ENCODE measurements around the gene CES3. TPM values are rescaled to one million over a fixed set of nuclear protein-coding genes. Genes with fewer than 3 reads are reported as not detected.

Gene CES3
- total RNA-seq, 1 donor from 2014 or later, result not detected

GRCh38 chr16:66923866-66924265, 37.2 kb upstream of the CES3 start:
- Histone ChIP-seq H3K36me3 (peaks cover 11 to 12% of the 10 kb centered on the region in 2 donors), H3K27ac (peak overlapping the region; percentile 84 to 99), H3K4me1 (peaks cover 28 to 51% of the 10 kb centered on the region in 2 donors), H3K9me3 (no peaks in the 10 kb centered on the region), H3K4me3 (peak overlapping the region; percentile 13 to 93), H3K27me3 (no peaks in the 10 kb centered on the region)
- no peak for DNase-seq (ENCODE audit: low spot score in 2 of 2)
- TF ChIP-seq CTCF (IDR thresholded peaks at IDR 0.05), result no peak
- intact Hi-C loops (cut with DNase I), result loop anchor here (1.0 to 10.0 kb wide), 2 partner anchors 29 to 1021 kb away; partner anchors contain the start of gene LCAT

- peak; percentile 40 to 61 (median 43) for TF ChIP-seq CTCF (IDR thresholded peaks at IDR 0.05)
- DNase-seq (ENCODE audit: low spot score in 2 of 2), result no peak
- Histone ChIP-seq H3K36me3 (peaks cover 11 to 12% of the 10 kb centered on the region in 2 donors), H3K27ac (peak overlapping the region; percentile 84 to 99), H3K9me3 (no peaks in the 10 kb centered on the region), H3K4me1 (peaks cover 28 to 51% of the 10 kb centered on the region in 2 donors), H3K4me3 (peak overlapping the region; percentile 59 to 93), H3K27me3 (no peaks in the 10 kb centered on the region)
- intact Hi-C loops (cut with DNase I), result loop anchor here (1.0 to 10.0 kb wide), 5 partner anchors 10 to 1020 kb away; partner anchors contain the start of genes CIAO2B, CMTM4, LCAT and PDP2
These were observed 36.3 kb upstream of the CES3 start for GRCh38 chr16:66924527-66925321.

- no peaks in the 10 kb centered on the region for H3K9me3 ChIP-seq
- H3K4me3 ChIP-seq, result peak within 1 kb of the TSS; percentile 59 to 93
- peaks cover 28 to 51% of the 10 kb centered on the region in 2 donors for H3K4me1 ChIP-seq
- TF ChIP-seq CTCF (IDR thresholded peaks at IDR 0.05), result no peak
- H3K27me3 ChIP-seq, result no peaks in the 10 kb centered on the region
- H3K27ac ChIP-seq, result peak within 1 kb of the TSS; percentile 84 to 99
- DNase-seq (ENCODE audit: low spot score in 2 of 2), result peak; percentile 50 to 88
- H3K36me3 ChIP-seq, result peaks cover 11 to 12% of the 10 kb centered on the region in 2 donors
- intact Hi-C loops (cut with DNase I), result loop anchor here (1.0 to 10.0 kb wide), 5 partner anchors 9 to 1019 kb away; partner anchors contain the start of genes CIAO2B, CMTM4, LCAT and PDP2
These were observed 35.7 kb upstream of the CES3 start, which contains the start of gene RRAD for GRCh38 chr16:66925322-66925840. Gene RRAD (minus strand): TSS chr16:66925535. CDS start chr16:66925179, 356 bp downstream.

- H3K4me3 ChIP-seq, result peak overlapping the region; percentile 59 to 93
- H3K9me3 ChIP-seq, result no peaks in the 10 kb centered on the region
- peak; percentile 45 to 87 for DNase-seq (ENCODE audit: low spot score in 2 of 2)
- peaks cover 9 to 13% of the 10 kb centered on the region in 2 donors for H3K36me3 ChIP-seq
- peak overlapping the region; percentile 84 to 99 for H3K27ac ChIP-seq
- peak in 1 of 3 experiments; percentile 18 for TF ChIP-seq CTCF (IDR thresholded peaks at IDR 0.05)
- no peaks in the 10 kb centered on the region for H3K27me3 ChIP-seq
- intact Hi-C loops (cut with DNase I), result loop anchor here (5.0 to 10.0 kb wide), 3 partner anchors 44 to 1018 kb away; partner anchors contain the start of genes CMTM4, LCAT and PDP2
- H3K4me1 ChIP-seq, result peaks cover 28 to 51% of the 10 kb centered on the region in 2 donors
These were observed 34.7 kb upstream of the CES3 start for GRCh38 chr16:66926171-66926947.

GRCh38 chr16:66926961-66927436, 34.1 kb upstream of the CES3 start:
- H3K27me3 ChIP-seq, result no peaks in the 10 kb centered on the region
- no peak overlapping the region for H3K4me3 ChIP-seq
- H3K27ac ChIP-seq, result peak overlapping the region; percentile 84 to 99
- H3K36me3 ChIP-seq, result peaks cover 3 to 9% of the 10 kb centered on the region in 2 donors
- H3K9me3 ChIP-seq, result no peaks in the 10 kb centered on the region
- intact Hi-C loops (cut with DNase I), result loop anchor here (5.0 to 10.0 kb wide), 3 partner anchors 45 to 1018 kb away; partner anchors contain the start of genes CMTM4, LCAT and PDP2
- peaks cover 28 to 45% of the 10 kb centered on the region in 2 donors for H3K4me1 ChIP-seq
- no peak for TF ChIP-seq CTCF (IDR thresholded peaks at IDR 0.05)
- DNase-seq (ENCODE audit: low spot score in 2 of 2), result peak in 1 of 2 donors; percentile 75

All from ascending aorta (tissue), 2 donors.